CD4-positive, alpha-beta T cell treated with Interleukin-4 for 1 hour (primary cell): ENCODE data around the gene CLDN9.

Experiments
- DNase-seq, 2 donors: peaks; one replicate each; pipeline ENCODE4 v3.0.0-alpha.2; 2020 to 2022

Gene CLDN9

DNA sequence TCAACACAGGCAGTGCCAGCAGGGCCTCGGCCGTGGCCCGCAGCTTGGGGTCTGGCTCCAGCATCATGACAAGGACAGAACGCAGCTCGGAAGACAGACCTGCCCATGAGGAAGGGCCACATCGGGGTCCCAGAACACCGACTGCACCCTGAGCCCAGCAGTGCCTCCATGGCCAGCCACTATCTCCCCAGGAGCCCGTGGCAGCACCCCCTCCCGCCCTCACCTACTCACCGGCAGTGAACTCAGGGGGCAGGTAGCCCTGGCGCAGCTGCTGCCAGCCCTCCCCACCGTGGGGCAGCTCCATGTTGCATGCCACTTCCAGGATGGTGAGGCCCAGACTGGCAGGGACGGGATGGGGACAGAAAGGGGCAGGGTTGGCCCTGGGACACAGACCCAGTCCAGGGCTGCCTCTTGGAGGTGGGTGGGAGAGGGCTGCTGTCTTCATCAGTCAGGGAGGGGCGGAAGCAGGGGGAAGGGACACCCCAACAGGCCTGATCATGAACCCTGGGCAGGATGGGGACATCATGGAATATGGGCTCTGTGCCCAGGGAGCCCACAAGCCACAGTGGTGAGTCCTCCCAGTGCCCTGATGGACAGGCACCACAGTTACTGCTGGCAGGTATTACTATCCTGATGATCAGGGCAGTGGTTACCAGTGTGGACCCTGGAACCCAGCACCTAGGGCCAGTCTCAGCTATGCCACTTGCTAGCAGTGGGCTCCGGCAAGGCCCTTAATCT is 38.2 kb upstream of the CLDN9 start:
- no peak for DNase-seq

DNA sequence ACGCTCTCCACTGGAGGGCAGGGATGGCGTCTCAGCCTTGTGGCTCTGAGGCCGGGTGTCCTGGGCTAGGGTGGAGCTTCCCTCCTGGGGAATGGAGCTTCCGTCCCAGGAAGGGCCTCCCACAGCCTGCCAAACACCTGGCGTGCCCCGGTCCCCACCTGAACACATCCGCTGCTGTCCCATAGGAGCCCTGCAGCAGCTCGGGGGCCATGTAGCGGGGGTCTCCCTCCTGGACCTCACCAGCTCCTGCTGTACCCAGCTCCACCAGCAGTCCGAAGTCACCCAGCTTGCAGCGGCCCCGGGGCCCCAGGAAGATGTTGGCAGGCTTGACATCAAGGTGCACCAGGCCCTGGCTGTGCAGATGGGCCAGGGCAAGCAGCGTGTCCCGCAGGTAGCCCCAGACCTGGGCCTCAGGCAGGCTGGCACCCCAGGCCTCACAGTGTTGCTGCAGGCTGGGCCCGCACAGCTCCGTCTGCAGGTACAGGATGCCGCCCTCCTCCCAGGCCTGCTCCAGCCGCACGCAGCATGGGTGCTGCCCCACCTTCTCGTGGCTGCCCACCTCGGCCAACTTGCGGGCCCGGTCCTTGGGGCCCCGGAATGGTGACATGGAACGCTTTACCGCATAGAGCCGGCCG is 37.4 kb upstream of the CLDN9 start:
- no peak for DNase-seq

DNA sequence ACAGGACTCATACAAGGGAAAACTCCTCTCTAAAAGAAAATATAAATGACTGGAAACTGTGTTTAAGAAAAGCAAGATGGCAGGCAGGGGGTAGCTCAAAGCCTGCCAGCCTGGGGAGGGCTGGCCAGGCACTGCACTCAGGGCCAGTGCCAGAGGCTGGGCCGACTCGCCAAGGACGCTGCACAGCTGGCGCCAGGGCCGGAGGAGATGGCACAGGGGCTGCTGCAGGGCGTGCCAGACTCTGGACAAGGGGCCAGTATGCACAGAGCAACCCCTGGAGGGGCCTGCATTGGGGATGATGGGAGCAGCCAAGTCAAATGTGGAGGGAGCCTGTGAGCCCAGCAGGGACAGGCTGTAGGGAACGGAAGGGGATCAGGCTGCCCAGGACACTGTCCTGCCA is 36.5 kb upstream of the CLDN9 start:
- no peak for DNase-seq

- no peak for DNase-seq
These were observed 36.0 kb upstream of the CLDN9 start for GRCh38 chr16:2976673-2977072.

DNA sequence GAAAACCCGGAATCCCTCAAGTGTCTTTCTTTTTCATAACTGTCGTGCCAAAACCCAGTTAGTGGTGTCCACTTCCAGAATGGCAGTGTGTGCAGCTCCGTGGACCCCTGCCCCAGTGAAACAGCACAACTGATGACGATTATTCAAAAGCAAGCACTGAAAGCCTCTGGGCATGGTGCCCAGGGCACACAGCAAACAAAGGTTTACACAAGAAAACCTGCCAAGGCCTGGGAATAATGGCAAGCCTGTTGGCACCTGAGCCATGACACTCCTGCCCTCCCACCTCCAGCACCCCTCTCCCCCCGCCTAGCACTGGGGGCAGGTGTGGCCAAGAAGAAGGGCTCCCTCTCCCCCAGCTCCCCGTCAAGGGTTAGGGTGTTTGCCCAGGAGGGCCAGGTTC is 35.3 kb upstream of the CLDN9 start:
- DNase-seq: no peak

GRCh38 chr16:2979669-2980226 is 33.0 kb upstream of the CLDN9 start:
- DNase-seq: no peak

DNA sequence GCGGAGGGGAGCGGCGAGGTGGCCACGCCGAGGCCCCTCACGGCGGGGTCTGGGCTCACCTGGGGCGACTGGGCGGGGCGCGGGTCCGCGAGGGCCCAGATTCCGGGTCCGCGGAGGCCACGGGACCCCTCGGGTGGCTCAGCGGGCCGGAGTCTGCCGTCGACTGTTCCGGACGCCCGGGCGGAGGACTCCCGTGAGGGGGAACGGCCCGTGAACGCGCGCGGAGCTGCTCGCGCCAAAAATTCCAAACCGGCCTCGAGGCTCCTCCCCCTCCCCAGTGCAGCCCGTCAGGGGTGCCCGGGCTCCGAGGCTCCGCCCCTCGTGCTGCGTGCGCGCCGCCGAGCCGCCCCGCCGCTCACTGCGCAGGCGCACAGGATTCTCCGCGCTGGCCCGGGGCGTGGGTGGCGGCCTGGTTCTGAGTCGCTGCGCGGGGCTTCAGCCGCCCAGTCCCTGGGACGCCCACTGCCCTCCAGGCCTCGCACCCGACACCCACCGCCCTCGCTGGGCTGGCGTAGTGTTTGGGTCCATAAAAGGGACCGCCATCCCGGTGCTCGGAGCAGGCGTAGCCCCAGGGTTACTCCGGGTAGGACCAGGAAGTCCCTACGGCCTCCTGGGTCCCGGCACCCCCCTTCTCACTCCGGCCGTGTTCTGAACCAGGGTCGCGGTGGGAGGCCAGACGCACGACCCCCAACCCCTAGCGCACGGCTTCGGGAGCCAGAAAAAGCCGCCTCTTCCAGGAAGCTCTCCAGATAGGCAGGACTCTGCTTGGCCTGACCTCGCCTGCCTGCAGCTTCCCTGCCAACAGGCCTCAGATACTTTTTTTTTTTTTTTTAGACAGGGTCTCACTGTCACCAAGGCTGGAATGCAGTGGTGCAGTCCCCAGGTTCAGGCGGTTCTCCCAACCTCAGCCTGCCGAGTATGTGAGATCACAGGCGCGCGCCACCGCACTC is 32.2 kb upstream of the CLDN9 start, which contains the start of gene PKMYT1:
TSS of gene PKMYT1 (minus strand) at position 220 of the 950 bp plus-strand sequence. CDS start 789 bp downstream, outside the sequence.
- DNase-seq: peak; percentile 93 to 94

DNA sequence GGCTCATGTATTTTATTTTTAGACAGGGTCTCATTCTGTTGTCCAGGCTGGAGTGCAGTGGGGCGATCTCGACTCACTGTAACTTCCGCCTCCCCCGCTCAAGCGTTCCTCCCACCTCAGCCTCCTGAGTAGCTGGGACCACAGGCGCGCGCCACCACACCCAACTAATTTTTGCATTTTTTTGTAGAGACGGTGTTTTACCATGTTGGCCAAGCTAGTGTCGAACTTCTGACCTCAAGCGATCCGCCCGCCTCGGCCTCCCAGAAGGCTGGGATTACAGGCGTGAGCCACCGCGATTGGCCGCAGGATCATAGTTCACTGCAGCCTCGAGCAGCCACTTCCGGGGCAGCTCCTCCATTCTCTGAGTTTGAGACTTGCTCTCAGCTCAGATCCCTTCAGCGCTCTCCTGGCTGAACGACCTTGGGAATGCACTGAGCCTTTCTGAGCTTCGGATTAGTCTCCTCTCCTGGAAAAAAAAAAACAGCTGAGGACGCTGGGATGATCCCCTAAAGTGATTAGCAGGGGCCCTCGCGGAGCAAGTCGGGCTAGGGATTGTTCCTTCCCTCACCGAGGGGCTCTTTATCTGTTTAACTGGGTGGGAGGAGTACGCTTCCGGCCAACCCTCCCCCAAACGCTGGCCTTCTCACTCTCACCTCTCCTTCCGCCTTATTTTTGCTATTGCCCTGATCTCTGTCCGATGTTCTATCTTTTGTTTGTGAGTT is 31.4 kb upstream of the CLDN9 start:
- no peak for DNase-seq

DNA sequence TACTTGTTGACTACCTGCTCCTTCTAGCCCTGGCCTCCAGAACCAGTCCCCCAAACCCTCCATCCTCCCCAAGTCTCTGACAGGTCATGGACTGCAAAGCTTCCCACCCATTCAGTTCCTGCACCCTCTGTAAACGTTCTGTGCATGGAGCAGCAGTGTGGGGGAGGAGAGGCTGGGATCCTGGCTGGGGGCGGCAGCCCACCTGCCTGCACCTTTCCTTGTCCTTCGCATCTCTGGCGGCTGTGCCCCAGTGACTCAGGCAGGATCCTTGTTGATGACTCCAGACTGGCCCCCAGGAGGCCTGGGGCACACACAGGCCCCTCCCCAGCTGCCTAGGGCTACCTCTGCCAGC is 30.8 kb upstream of the CLDN9 start:
- no peak for DNase-seq

DNA sequence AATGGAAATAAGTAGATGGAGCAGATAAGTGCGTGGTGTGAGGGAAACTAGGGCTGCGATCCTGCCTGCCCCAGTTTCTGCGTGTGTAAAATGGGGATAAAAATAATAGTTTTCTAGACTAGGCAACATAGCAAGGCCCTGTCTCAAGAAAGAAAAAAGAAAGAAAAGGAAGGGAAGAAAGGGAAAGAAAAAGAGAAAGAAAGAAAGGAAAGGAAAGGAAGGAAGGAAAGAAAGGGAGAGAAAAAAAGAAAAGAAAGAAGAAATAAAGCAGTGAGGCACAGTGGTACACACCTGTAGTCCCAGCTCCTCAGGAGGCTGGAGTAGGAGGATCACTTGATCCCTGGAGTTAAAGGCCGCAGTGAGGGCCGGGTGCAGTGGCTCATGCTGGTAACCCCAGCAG is 30.3 kb upstream of the CLDN9 start:
- DNase-seq: no peak

DNA sequence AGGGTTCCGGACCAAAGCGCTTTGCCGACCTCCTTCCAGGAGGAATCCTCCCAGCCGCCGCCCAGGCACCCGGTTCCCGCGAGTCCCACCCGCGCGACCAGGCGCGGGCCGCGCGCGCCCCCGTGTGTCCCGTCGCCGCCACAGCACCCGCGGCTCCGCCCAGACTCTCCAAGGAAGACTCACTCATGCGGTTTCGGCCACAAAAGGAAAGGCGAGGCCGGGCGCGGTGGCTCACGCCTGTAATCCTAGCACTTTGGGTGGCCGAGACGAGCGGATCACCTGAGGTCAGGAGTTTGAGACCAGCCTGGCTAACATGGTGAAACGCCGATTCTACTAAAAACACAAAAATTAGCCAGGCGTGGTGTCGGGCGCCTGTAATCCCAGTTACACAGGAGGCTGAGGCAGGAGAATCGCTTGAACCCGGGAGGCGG is 29.0 kb upstream of the CLDN9 start:
- peak; percentile 69 for DNase-seq

- DNase-seq: no peak
These were observed 27.3 kb upstream of the CLDN9 start for GRCh38 chr16:2985462-2985861.

- DNase-seq: no peak
These were observed 26.8 kb upstream of the CLDN9 start for GRCh38 chr16:2985893-2986355.

- DNase-seq: no peak
These were observed 26.0 kb upstream of the CLDN9 start for GRCh38 chr16:2986623-2987188.

DNA sequence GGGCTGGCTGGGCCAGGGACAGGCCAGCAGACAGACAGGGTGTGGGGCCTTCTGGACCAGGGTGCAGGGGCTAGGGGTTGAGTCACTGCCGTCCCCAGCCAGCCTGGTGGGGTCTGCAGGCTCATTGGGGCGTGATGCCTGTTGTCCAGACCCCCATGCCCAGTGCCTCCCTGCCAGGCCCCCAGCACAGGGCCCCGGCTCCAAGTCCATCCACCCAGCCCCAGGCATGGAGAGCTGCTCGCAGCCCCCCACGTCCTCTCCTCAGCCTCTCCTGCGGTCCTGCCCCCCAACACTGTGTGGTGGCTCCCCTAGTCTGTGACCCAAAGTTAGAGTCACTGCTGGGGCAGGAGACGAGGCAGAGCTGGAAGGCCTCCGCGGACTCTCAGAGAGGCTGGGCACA is 25.4 kb upstream of the CLDN9 start:
- DNase-seq: no peak

DNA sequence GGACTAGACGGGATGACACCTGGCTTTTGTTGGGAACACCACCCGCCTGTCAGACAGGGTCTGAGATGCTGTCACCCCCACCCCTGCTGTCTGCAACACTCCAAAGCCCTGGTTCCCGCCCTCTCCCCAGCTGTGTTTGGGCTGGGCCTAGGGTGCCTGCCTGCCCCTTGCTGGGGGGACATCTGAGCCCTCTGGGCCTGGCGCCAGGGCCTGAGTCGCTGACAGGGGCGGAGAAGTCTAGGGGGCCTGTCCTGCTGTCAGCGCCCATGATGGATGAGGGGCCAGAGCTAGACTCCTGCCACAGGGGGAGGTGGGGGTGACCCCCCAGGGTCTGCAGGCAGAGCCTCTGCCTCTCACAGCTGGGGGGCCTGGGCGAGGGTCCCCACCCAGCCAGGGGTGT is 24.9 kb upstream of the CLDN9 start:
- no peak for DNase-seq

GRCh38 chr16:2988590-2989099 is 24.1 kb upstream of the CLDN9 start:
- no peak for DNase-seq

- DNase-seq: no peak
These were observed 21.8 kb upstream of the CLDN9 start for GRCh38 chr16:2990891-2991290.

DNA sequence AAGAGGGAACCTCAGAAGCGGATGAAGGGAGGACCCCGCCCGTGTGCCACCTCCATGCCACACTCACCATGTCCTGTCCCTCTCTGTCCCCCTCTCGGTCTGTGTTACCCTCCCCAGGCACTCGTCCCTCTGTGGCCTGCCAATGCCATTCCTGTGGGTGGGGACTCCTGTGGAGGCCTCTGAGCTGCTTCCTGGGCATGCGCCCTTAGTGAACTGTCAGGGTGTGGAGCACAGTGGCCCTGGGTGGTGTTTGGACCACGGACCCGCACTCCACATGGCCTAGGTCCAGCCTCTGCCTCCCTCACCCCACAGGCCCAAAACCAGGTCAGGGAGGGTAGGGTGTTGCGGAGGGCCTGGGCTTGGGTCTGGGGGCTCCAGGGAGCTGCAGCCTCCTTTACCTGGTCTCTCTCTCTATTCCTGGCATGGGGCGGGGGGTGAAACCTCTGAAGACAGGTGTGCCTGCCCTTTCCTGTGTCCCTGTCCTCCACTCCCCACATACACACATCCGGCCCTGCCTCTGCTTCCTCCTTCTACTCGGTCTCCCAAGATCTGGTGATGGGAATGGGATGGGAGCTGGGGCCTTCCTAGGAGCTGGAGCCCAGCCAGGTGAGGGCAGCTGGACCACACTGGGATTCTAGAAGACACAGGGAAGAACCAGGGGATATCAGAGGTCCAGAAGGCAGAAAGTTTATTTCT is 21.0 kb upstream of the CLDN9 start:
- DNase-seq: no peak

DNA sequence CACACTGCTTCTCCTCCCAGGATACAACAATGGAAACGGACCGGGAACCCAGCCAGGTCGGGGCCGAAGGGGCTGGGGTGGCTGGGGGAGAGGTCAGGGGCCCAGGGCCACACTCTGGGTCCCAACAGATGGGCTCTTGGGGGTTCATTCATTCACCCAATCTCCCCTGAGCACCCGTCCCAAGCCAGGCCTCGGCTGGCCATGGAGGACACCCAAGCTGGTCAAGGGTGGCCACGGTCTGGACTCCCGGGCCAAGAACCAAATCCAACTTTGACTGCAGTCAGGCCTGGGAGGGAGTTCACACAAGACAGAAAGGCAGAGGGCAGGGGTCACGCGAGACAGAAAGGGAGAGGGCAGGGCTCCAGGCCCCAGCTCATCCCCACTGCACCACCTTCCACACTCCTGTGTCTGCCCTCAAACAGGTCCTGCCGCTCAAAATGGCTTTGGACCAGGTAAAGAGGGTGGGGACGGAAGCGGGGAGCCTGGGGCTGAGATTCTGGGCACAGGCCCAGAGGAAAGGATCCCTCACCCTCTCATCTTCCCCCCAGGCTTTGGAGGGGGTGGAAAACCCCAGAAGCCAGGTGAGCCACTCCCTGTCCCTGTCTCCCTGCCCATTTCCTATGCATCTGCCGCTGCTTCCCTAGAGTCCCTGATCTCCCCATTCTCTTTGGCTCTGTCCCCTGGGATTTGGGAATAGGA is 20.2 kb upstream of the CLDN9 start:
- no peak for DNase-seq

DNA sequence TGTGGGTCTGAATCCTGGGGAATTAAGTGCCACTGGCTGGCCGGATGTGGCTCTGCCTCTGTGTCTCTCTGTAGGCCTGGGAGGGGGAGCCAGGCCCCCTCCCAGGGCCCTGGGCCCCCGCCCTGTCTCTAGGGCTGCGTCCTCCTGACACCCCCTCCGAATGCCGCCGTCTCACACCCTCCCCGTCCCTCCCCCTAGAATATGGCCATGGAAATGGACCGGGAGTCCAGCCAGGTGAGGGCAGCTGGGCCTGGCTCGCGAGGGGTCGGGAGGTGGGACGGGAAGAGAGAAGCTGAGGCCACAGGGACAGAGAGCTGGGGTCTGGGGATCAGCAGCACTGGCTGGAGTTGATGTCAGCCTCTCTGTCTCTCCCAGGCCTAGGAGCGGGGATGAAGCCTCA is 16.4 kb upstream of the CLDN9 start:
- no peak for DNase-seq
